ENCODE measurements around the gene CCL23. TPM values are rescaled to one million over a fixed set of nuclear protein-coding genes. Genes with fewer than 3 reads are reported as not detected.
A peak's percentile ranks its signal among the peaks of the same experiment; 100 is the strongest.

CCL23 gene
- total and polyA plus RNA-seq, 7 experiments from 2014 or later = not detected

- DNase-seq = no peak
- peaks cover 0 to 14% (median 10%) of the 10 kb centered on the region in 11 donors for H3K9me3 Mint-ChIP-seq
- intact Hi-C loops (cut with micrococcal nuclease) = no loop called here
- no peaks in the 10 kb centered on the region for H3K36me3 Mint-ChIP-seq
- CTCF ChIA-PET = interaction anchor here (1.3 kb wide), 1 partner anchor 17 kb away, joined by 3 read pairs; no protein-coding TSS in a partner anchor
- no peak for ATAC-seq
- Histone ChIP-seq H3K9me3 (ENCODE audit: control insufficient read depth in 2 of 3, low read length in 3 of 3) (no peaks in the 10 kb centered on the region), H3K4me1 (ENCODE audit: control insufficient read depth in 2 of 2, insufficient read depth in 2 of 2, low read length in 2 of 2) (no peaks in the 10 kb centered on the region), H3K36me3 (ENCODE audit: control insufficient read depth in 2 of 3, insufficient read depth in 3 of 3, low read length in 3 of 3) (no peaks in the 10 kb centered on the region), H3K27ac (ENCODE audit: low read depth, low read length) (no peak overlapping the region), H3K27me3 (ENCODE audit: control insufficient read depth in 2 of 2, insufficient read depth in 2 of 2, low read length in 2 of 2) (no peaks in the 10 kb centered on the region), H3K4me3 (ENCODE audit: low read length) (no peak overlapping the region)
- no peak overlapping the region for H3K4me3 Mint-ChIP-seq
- peaks cover 0 to 5% (median 0%) of the 10 kb centered on the region in 7 donors for H3K4me1 Mint-ChIP-seq
- POLR2A ChIA-PET = no interaction called here
- H3K27ac Mint-ChIP-seq = no peak overlapping the region
- H3K27me3 Mint-ChIP-seq = peaks cover 5 to 26% (median 20%) of the 10 kb centered on the region in 5 donors
Observed at GRCh38 chr17:36055921-36056520, 38.2 kb upstream of the CCL23 start.

- ChIA-PET CTCF (interaction anchor here (1.3 kb wide), 1 partner anchor 18 kb away, joined by 3 read pairs; no protein-coding TSS in a partner anchor), POLR2A (no interaction called here)
- DNase-seq (no peak), ATAC-seq (no peak)
- Mint-ChIP-seq H3K27me3 (peaks cover 5 to 26% (median 19%) of the 10 kb centered on the region in 5 donors), H3K4me1 (peaks cover 0 to 5% (median 0%) of the 10 kb centered on the region in 7 donors), H3K36me3 (peaks cover 0 to 2% (median 0%) of the 10 kb centered on the region in 5 donors), H3K9me3 (peaks cover 0 to 20% (median 11%) of the 10 kb centered on the region in 11 donors), H3K27ac (no peak overlapping the region), H3K4me3 (no peak overlapping the region)
- Histone ChIP-seq H3K4me3 (ENCODE audit: low read length) (no peak overlapping the region), H3K9me3 (ENCODE audit: control insufficient read depth in 2 of 3, low read length in 3 of 3) (no peaks in the 10 kb centered on the region), H3K27ac (ENCODE audit: low read depth, low read length) (no peak overlapping the region), H3K27me3 (ENCODE audit: control insufficient read depth in 2 of 2, insufficient read depth in 2 of 2, low read length in 2 of 2) (no peaks in the 10 kb centered on the region), H3K36me3 (ENCODE audit: control insufficient read depth in 2 of 3, insufficient read depth in 3 of 3, low read length in 3 of 3) (no peaks in the 10 kb centered on the region), H3K4me1 (ENCODE audit: control insufficient read depth in 2 of 2, insufficient read depth in 2 of 2, low read length in 2 of 2) (no peaks in the 10 kb centered on the region)
- intact Hi-C loops (cut with micrococcal nuclease) = no loop called here
Observed at GRCh38 chr17:36055171-36055570, 37.4 kb upstream of the CCL23 start.

GRCh38 chr17:36049643-36050042 is 31.9 kb upstream of the CCL23 start:
- CTCF ChIA-PET = no interaction called here
- Mint-ChIP-seq H3K36me3 (peaks cover 0 to 10% (median 5%) of the 10 kb centered on the region in 5 donors), H3K4me3 (no peak overlapping the region), H3K4me1 (peaks cover 0 to 2% (median 0%) of the 10 kb centered on the region in 7 donors), H3K27me3 (peaks cover 12 to 31% (median 17%) of the 10 kb centered on the region in 5 donors), H3K9me3 (peaks cover 9 to 63% (median 27%) of the 10 kb centered on the region in 11 donors), H3K27ac (no peak overlapping the region)
- Histone ChIP-seq H3K27ac (ENCODE audit: low read depth, low read length) (no peak overlapping the region), H3K27me3 (ENCODE audit: control insufficient read depth in 2 of 2, insufficient read depth in 2 of 2, low read length in 2 of 2) (no peaks in the 10 kb centered on the region), H3K36me3 (ENCODE audit: control insufficient read depth in 2 of 3, insufficient read depth in 3 of 3, low read length in 3 of 3) (no peaks in the 10 kb centered on the region), H3K9me3 (ENCODE audit: control insufficient read depth in 2 of 3, low read length in 3 of 3) (peaks cover 0 to 14% (median 0%) of the 10 kb centered on the region in 3 experiments), H3K4me1 (ENCODE audit: control insufficient read depth in 2 of 2, insufficient read depth in 2 of 2, low read length in 2 of 2) (no peaks in the 10 kb centered on the region), H3K4me3 (ENCODE audit: low read length) (no peak overlapping the region)
- ATAC-seq (no peak), DNase-seq (no peak)
- intact Hi-C loops (cut with micrococcal nuclease) = no loop called here
- POLR2A ChIA-PET = no interaction called here

GRCh38 chr17:36048066-36048465 is 30.3 kb upstream of the CCL23 start:
- ChIA-PET CTCF (no interaction called here), POLR2A (no interaction called here)
- H3K4me3 Mint-ChIP-seq = no peak overlapping the region
- ATAC-seq = no peak
- intact Hi-C loops (cut with micrococcal nuclease) = no loop called here
- Histone ChIP-seq H3K4me3 (ENCODE audit: low read length) (no peak overlapping the region), H3K4me1 (ENCODE audit: control insufficient read depth in 2 of 2, insufficient read depth in 2 of 2, low read length in 2 of 2) (no peaks in the 10 kb centered on the region), H3K27me3 (ENCODE audit: control insufficient read depth in 2 of 2, insufficient read depth in 2 of 2, low read length in 2 of 2) (no peaks in the 10 kb centered on the region), H3K9me3 (ENCODE audit: control insufficient read depth in 2 of 3, low read length in 3 of 3) (peaks cover 0 to 14% (median 0%) of the 10 kb centered on the region in 3 experiments), H3K36me3 (ENCODE audit: control insufficient read depth in 2 of 3, insufficient read depth in 3 of 3, low read length in 3 of 3) (no peaks in the 10 kb centered on the region), H3K27ac (ENCODE audit: low read depth, low read length) (no peak overlapping the region)
- H3K4me1 Mint-ChIP-seq = peaks cover 0 to 2% (median 0%) of the 10 kb centered on the region in 7 donors
- peaks cover 9 to 63% (median 30%) of the 10 kb centered on the region in 11 donors for H3K9me3 Mint-ChIP-seq
- peaks cover 12 to 40% (median 20%) of the 10 kb centered on the region in 5 donors for H3K27me3 Mint-ChIP-seq
- peaks cover 0 to 10% (median 5%) of the 10 kb centered on the region in 5 donors for H3K36me3 Mint-ChIP-seq
- no peak for DNase-seq
- no peak overlapping the region for H3K27ac Mint-ChIP-seq

GRCh38 chr17:36036235-36036634 is 18.5 kb upstream of the CCL23 start:
- CTCF ChIA-PET = no interaction called here
- Mint-ChIP-seq H3K4me1 (no peaks in the 10 kb centered on the region), H3K27me3 (peaks cover 6 to 36% (median 17%) of the 10 kb centered on the region in 5 donors), H3K4me3 (no peak overlapping the region), H3K36me3 (no peaks in the 10 kb centered on the region), H3K9me3 (peaks cover 0 to 3% (median 0%) of the 10 kb centered on the region in 11 donors), H3K27ac (no peak overlapping the region)
- Histone ChIP-seq H3K4me1 (ENCODE audit: control insufficient read depth in 2 of 2, insufficient read depth in 2 of 2, low read length in 2 of 2) (no peaks in the 10 kb centered on the region), H3K27me3 (ENCODE audit: control insufficient read depth in 2 of 2, insufficient read depth in 2 of 2, low read length in 2 of 2) (no peaks in the 10 kb centered on the region), H3K36me3 (ENCODE audit: control insufficient read depth in 2 of 3, insufficient read depth in 3 of 3, low read length in 3 of 3) (no peaks in the 10 kb centered on the region), H3K4me3 (ENCODE audit: low read length) (no peak overlapping the region), H3K27ac (ENCODE audit: low read depth, low read length) (no peak overlapping the region), H3K9me3 (ENCODE audit: control insufficient read depth in 2 of 3, low read length in 3 of 3) (no peaks in the 10 kb centered on the region)
- POLR2A ChIA-PET = no interaction called here
- intact Hi-C loops (cut with micrococcal nuclease) = no loop called here
- peak; percentile 61 for ATAC-seq
- DNase-seq = no peak

GRCh38 chr17:36034127-36034526 is 16.4 kb upstream of the CCL23 start:
- H3K4me1 Mint-ChIP-seq = no peaks in the 10 kb centered on the region
- H3K4me3 Mint-ChIP-seq = no peak overlapping the region
- H3K27me3 ChIP-seq (ENCODE audit: control insufficient read depth in 2 of 2, insufficient read depth in 2 of 2, low read length in 2 of 2) = no peaks in the 10 kb centered on the region
- H3K4me3 ChIP-seq (ENCODE audit: low read length) = no peak overlapping the region
- no peak for DNase-seq
- no peaks in the 10 kb centered on the region for H3K36me3 Mint-ChIP-seq
- H3K9me3 ChIP-seq (ENCODE audit: control insufficient read depth in 2 of 3, low read length in 3 of 3) = no peaks in the 10 kb centered on the region
- H3K27me3 Mint-ChIP-seq = peaks cover 12 to 40% (median 17%) of the 10 kb centered on the region in 5 donors
- H3K27ac Mint-ChIP-seq = no peak overlapping the region
- H3K9me3 Mint-ChIP-seq = peaks cover 0 to 2% (median 0%) of the 10 kb centered on the region in 11 donors
- H3K27ac ChIP-seq (ENCODE audit: low read depth, low read length) = no peak overlapping the region
- H3K4me1 ChIP-seq (ENCODE audit: control insufficient read depth in 2 of 2, insufficient read depth in 2 of 2, low read length in 2 of 2) = no peaks in the 10 kb centered on the region
- ChIA-PET POLR2A (no interaction called here), CTCF (no interaction called here)
- no peaks in the 10 kb centered on the region for H3K36me3 ChIP-seq (ENCODE audit: control insufficient read depth in 2 of 3, insufficient read depth in 3 of 3, low read length in 3 of 3)
- ATAC-seq = peak; percentile 47
- intact Hi-C loops (cut with micrococcal nuclease) = no loop called here

GRCh38 chr17:36030956-36031355 is 13.2 kb upstream of the CCL23 start:
- CTCF ChIA-PET = no interaction called here
- no peaks in the 10 kb centered on the region for H3K4me1 ChIP-seq (ENCODE audit: control insufficient read depth in 2 of 2, insufficient read depth in 2 of 2, low read length in 2 of 2)
- no peak for ATAC-seq
- DNase-seq = no peak
- H3K27me3 ChIP-seq (ENCODE audit: control insufficient read depth in 2 of 2, insufficient read depth in 2 of 2, low read length in 2 of 2) = no peaks in the 10 kb centered on the region
- H3K9me3 Mint-ChIP-seq = peaks cover 0 to 2% (median 0%) of the 10 kb centered on the region in 11 donors
- H3K4me1 Mint-ChIP-seq = no peaks in the 10 kb centered on the region
- peaks cover 16 to 45% (median 25%) of the 10 kb centered on the region in 5 donors for H3K27me3 Mint-ChIP-seq
- no peak overlapping the region for H3K27ac Mint-ChIP-seq
- POLR2A ChIA-PET = no interaction called here
- no peak overlapping the region for H3K27ac ChIP-seq (ENCODE audit: low read depth, low read length)
- H3K4me3 ChIP-seq (ENCODE audit: low read length) = no peak overlapping the region
- H3K4me3 Mint-ChIP-seq = no peak overlapping the region
- H3K36me3 Mint-ChIP-seq = no peaks in the 10 kb centered on the region
- no peaks in the 10 kb centered on the region for H3K9me3 ChIP-seq (ENCODE audit: control insufficient read depth in 2 of 3, low read length in 3 of 3)
- no peaks in the 10 kb centered on the region for H3K36me3 ChIP-seq (ENCODE audit: control insufficient read depth in 2 of 3, insufficient read depth in 3 of 3, low read length in 3 of 3)
- intact Hi-C loops (cut with micrococcal nuclease) = no loop called here

Data from naive thymus-derived CD4-positive, alpha-beta T cell (primary cell).